HG03342 (cell line): Measurements from ENCODE around the gene SLC35F5.
A peak's percentile ranks its signal among the peaks of the same experiment; 100 is the strongest.
"Not testable (repeated sequence)": the region's sequence is repeated elsewhere in the genome, so short reads cannot be mapped to it uniquely, and the experiment has no call there.

Source experiments
- ATAC-seq: cut with Tn5 transposase; IDR thresholded peaks from one replicate; pipeline ENCODE4 v1.9.1; 2021; ENCODE audit warnings: mild to moderate bottlenecking, moderate library complexity; ENCODE audit not compliant: unreplicated experiment

The SLC35F5 gene

GRCh38 chr2:113755835-113756354, 547 bp downstream of the SLC35F5 start:
- ATAC-seq, result peak; percentile 35

DNA sequence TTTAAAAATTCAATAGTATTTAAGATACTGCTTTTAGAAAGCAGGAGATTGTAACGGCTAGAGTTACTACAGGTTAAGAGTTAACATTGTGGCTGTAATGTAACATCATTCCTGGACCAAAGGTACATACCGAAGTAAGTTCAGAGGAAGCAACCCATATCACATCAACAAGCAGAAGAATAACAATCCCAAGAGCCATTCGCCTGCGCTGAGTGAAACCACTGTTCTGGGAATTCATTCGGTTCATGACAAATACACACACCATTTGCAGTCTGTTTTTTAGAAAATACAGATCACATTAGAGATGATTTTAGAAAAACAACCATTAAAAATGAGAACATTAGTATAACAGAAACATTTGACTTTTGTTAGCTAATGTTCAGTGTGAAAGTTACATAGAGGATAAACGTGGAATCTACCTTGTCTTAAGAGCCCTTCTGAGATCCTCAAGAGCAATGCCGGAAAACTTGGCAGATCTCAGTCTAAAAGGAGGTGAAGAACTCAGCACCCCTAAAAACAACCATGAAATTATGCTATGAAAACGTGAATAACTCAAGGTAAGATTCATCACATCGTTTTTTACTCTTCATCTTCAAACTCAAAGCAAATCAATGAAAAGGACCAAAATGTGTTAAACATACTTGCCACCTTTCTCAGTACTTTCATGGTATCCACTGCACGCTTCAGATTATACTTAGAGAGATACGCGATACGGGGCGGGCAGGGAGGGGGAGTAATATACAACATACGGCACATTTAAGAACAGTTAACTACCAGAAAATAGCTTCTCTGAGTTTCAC, 1.2 kb downstream of the SLC35F5 start:
- ATAC-seq, result no peak

GRCh38 chr2:113754160-113754559, 2.3 kb downstream of the SLC35F5 start:
- no peak for ATAC-seq

DNA sequence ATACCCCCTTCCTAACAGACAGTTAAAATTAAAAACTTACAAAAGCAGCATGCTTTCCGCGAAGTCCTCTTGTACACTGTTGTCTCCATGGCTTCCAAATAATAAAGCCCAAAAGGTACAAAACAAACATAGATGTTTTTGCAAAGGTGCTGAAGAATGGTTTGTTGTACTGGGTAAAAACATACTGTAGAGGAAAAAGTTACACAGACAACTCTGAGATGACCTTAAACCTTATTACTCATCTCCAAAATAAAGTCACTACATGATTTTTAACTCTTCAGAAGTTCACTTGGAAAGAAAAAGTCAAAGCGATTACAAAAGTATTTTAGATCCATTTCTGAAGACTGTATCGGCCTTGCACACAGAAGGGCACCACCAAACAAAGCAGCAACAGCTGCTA, 6.1 kb downstream of the SLC35F5 start:
- no peak for ATAC-seq

GRCh38 chr2:113741091-113741490, 15.4 kb downstream of the SLC35F5 start:
- no peak for ATAC-seq

DNA sequence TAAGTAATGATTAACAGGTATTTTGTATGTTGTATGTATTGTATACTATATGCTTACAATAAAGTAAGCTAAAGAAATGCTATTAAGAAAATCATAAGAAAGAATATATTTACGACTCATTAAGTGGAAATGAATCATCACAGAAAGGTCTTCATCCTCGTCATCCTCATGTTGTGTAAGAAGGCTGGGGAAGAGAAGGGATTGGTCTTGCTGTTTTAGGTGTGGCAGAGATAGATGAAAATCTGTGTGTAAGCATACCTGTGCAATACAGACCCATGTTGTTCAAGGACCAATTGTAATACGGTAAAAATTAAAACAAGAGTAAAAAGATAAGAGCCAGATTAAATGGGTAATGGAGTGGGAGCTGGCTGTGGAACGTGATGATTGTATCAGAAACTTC, 16.6 kb downstream of the SLC35F5 start:
- no peak for ATAC-seq

GRCh38 chr2:113734185-113734584, 22.3 kb downstream of the SLC35F5 start:
- ATAC-seq, result peak; percentile 77

GRCh38 chr2:113724010-113724409, 32.4 kb downstream of the SLC35F5 start:
- no peak for ATAC-seq

GRCh38 chr2:113723411-113723810, 33.0 kb downstream of the SLC35F5 start:
- no peak for ATAC-seq

GRCh38 chr2:113720167-113720566, 36.3 kb downstream of the SLC35F5 start:
- no peak for ATAC-seq

- no peak for ATAC-seq
Observed at GRCh38 chr2:113716291-113716690, 40.2 kb downstream of the SLC35F5 start.

DNA sequence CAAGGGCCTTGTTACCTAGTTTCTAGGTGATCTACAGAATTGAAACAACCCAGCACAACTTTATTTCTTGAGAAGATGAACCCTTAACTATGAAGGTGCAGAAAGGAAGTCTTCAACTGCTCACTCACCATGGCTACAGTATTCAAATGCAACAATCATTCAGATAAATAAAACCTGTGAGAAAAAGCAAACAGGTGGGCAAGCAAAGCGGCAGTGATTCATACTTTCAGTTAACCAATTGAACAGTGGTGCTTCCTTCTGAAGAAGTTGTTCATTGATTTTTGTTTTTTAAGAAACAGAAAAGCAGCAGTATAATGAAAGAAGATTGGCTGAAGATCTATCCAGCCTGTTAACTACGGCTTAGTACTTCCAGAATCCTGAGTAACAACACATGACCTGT, 43.5 kb downstream of the SLC35F5 start:
- ATAC-seq, result no peak

GRCh38 chr2:113711851-113712250, 44.6 kb downstream of the SLC35F5 start:
- no peak for ATAC-seq

- no peak for ATAC-seq
Observed at GRCh38 chr2:113709022-113709421, 47.4 kb downstream of the SLC35F5 start.

- ATAC-seq, result no peak
Observed at GRCh38 chr2:113707106-113707505, 49.3 kb downstream of the SLC35F5 start.

DNA sequence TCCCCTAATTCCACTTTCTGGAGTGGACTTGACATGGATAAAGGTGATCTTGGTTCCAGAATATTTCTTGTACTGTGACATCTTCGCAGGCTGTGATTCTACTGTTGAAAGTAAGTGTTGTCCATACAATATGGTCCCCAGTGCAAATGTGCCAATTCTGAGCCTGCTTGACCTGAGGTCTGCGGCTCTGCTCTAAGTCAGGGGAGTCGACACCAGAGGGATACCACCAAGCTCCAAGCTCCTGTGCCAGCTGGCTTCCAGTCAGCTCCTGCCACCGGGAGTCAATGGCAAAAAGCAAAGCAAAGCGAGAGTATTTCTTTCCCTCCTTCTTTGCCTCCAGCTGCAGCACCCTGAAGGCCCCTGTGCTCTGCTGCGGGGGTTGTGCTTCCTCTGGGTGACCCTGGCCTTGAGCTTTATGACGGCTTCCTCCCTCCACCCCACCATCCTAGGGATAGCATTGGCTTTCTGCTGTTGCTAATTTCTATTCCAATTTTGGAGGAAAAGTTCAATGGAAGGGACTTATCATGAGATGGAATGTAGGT, 50.4 kb downstream of the SLC35F5 start:
- no peak for ATAC-seq

DNA sequence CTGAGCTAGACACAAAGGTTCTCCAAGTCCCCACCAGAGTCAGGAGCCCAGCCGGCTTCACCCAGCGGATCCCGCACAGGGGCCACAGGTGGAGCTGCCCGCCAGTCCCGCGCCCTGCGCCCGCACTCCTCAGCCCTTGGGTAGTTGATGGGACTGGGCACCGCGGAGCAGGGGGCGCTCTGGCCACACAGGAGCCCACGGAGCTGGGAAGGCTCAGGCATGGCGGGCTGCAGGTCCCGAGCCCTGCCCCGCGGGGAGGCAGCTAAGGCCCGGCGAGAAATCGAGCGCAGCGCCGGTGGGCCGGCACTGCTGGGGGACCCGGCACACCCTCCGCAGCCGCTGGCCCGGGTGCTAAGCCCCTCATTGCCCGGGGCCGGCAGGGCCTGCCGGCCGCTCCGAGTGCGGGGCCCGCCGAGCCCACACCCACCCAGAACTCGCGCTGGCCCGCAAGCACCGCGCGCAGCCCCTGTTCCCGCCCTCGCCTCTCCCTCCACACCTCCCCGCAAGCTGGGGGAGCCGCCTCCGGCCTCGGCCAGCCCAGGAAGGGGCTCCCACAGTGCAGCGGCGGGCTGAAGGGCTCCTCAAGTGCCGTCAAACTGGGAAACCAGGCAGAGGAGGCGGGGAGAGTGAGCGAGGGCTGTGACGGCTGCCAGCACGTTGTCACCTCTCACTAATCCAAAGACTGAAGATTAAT, 52.0 kb downstream of the SLC35F5 start:
- ATAC-seq, result not testable (repeated sequence)

- no peak for ATAC-seq
Observed at GRCh38 chr2:113703386-113704299, 52.8 kb downstream of the SLC35F5 start.

DNA sequence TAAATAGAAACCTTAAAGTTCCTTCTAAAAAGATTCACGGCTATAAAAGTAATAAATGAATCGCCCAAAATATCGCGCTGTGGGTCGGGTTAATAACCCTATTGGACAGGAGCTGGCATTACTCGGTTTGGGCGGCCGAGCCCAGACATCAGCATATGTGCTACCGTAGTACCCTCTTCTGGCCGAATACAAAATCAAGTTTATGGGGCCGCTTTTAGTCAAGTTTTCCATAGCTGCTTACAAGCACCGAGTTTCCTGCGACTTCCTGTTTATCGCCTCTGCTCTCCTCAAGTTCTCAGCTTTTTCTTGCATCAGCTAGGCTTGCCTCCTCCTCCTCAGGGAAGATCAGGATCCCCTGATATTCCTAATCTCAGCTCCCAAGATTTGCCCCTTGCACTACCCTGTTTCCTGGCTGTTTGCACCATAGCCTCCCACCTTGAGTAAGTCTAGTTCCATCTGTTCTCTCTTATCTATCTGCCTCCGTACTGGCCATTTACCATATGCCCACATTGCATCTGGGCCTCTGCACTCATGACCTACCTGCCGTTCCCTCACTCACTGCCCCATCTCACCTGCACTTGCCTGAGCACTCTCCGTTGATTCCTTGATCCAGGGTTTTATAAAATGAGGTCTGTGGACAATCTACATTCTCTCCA, 56.1 kb downstream of the SLC35F5 start:
- ATAC-seq, result peak; percentile 58

- ATAC-seq, result peak; percentile 73
Observed at GRCh38 chr2:113698892-113699447, 57.5 kb downstream of the SLC35F5 start.
